Effector memory CD4-positive, alpha-beta T cell (primary cell): Measurements from ENCODE around the gene LGALS3BP.

Source experiments
- DNase-seq, 3 donors: peaks; one replicate each; pipeline ENCODE4 v3.0.0-alpha.2; 2020
- H3K27ac ChIP-seq: 2 replicates; pipeline ENCODE4 v1.7.0; 2013; ENCODE audit warnings: mild to moderate bottlenecking, low read length, moderate library complexity; ENCODE audit not compliant: insufficient read depth, poor library complexity, severe bottlenecking
- H3K27me3 ChIP-seq: replicated peaks from 2 replicates; pipeline ENCODE4 v1.7.0; 2013; ENCODE audit warnings: mild to moderate bottlenecking, low read length; ENCODE audit not compliant: insufficient read depth, control insufficient read depth, poor library complexity, severe bottlenecking
- H3K36me3 ChIP-seq: 2 replicates; pipeline ENCODE4 v1.7.0; 2013; ENCODE audit warnings: mild to moderate bottlenecking, low read length, moderate library complexity; ENCODE audit not compliant: control insufficient read depth, insufficient read depth
- H3K4me1 ChIP-seq: 2 replicates; pipeline ENCODE4 v1.7.0; 2013; ENCODE audit warnings: low read length, mild to moderate bottlenecking; ENCODE audit not compliant: control insufficient read depth, insufficient read depth, poor library complexity, severe bottlenecking
- H3K4me3 ChIP-seq: 2 replicates; pipeline ENCODE4 v1.7.0; 2013; ENCODE audit warnings: low read length, low read depth, mild to moderate bottlenecking; ENCODE audit not compliant: insufficient read depth, poor library complexity, severe bottlenecking
- H3K9me3 ChIP-seq: 2 replicates; pipeline ENCODE4 v1.7.0; 2013; ENCODE audit warnings: mild to moderate bottlenecking, low read length, moderate library complexity; ENCODE audit not compliant: control insufficient read depth

LGALS3BP gene

DNA sequence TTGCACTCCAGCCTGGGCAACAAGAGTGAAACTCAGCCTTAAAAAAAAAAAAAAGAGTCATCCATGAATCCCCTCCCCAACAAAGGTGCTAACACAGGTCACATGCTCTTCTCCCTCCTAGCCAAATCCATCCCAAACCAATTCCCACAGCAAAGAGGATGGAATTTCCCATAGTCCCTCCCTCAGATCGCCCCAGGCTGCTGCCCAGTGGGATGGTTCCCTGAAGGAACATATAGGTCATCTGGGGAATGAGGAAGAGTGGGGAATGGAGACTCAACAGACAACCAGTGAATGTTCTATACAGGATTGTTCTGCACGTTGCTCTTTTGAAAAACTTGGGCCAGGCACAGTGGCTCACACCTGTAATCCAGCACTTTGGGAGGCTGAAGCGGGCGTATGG is 18.2 kb downstream of the LGALS3BP start:
- Histone ChIP-seq H3K27me3 (no peaks in the 10 kb centered on the region), H3K36me3 (no peaks in the 10 kb centered on the region), H3K9me3 (no peaks in the 10 kb centered on the region), H3K27ac (no peak overlapping the region), H3K4me1 (no peaks in the 10 kb centered on the region), H3K4me3 (no peak overlapping the region)
- DNase-seq: no peak

GRCh38 chr17:78960928-78961327 is 18.8 kb downstream of the LGALS3BP start:
- H3K4me1 ChIP-seq: no peaks in the 10 kb centered on the region
- no peak for DNase-seq
- no peak overlapping the region for H3K4me3 ChIP-seq
- no peaks in the 10 kb centered on the region for H3K9me3 ChIP-seq
- no peak overlapping the region for H3K27ac ChIP-seq
- no peaks in the 10 kb centered on the region for H3K36me3 ChIP-seq
- H3K27me3 ChIP-seq: no peaks in the 10 kb centered on the region

GRCh38 chr17:78959803-78960202 is 19.9 kb downstream of the LGALS3BP start:
- no peaks in the 10 kb centered on the region for H3K36me3 ChIP-seq
- H3K4me3 ChIP-seq: no peak overlapping the region
- H3K27ac ChIP-seq: no peak overlapping the region
- H3K4me1 ChIP-seq: no peaks in the 10 kb centered on the region
- DNase-seq: no peak
- no peaks in the 10 kb centered on the region for H3K27me3 ChIP-seq
- no peaks in the 10 kb centered on the region for H3K9me3 ChIP-seq

GRCh38 chr17:78958641-78959127 is 21.0 kb downstream of the LGALS3BP start:
- no peaks in the 10 kb centered on the region for H3K27me3 ChIP-seq
- no peak overlapping the region for H3K27ac ChIP-seq
- H3K4me1 ChIP-seq: no peaks in the 10 kb centered on the region
- no peak for DNase-seq
- no peak overlapping the region for H3K4me3 ChIP-seq
- H3K36me3 ChIP-seq: no peaks in the 10 kb centered on the region
- H3K9me3 ChIP-seq: no peaks in the 10 kb centered on the region

DNA sequence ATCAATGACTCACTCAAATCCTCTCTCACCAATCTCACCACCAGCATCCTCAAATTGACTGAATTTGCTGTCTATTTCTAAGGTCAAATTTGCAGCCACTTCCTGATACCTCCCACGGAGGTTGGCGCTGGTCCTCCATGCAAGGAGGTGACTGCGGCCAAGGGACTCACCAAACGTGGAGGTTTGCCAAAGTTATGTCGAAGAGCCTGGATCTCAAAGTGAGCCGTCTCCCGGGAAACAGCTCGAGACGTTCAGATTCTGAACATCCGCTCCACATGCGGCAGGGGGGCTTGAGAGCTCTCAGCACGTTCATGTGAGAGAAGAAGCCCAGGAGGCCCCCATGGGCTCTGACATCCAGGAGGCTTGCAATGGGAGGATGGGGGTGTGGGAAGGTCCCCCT is 22.6 kb downstream of the LGALS3BP start:
- H3K36me3 ChIP-seq: no peaks in the 10 kb centered on the region
- no peaks in the 10 kb centered on the region for H3K9me3 ChIP-seq
- DNase-seq: no peak
- no peaks in the 10 kb centered on the region for H3K4me1 ChIP-seq
- no peak overlapping the region for H3K27ac ChIP-seq
- H3K4me3 ChIP-seq: no peak overlapping the region
- H3K27me3 ChIP-seq: no peaks in the 10 kb centered on the region

DNA sequence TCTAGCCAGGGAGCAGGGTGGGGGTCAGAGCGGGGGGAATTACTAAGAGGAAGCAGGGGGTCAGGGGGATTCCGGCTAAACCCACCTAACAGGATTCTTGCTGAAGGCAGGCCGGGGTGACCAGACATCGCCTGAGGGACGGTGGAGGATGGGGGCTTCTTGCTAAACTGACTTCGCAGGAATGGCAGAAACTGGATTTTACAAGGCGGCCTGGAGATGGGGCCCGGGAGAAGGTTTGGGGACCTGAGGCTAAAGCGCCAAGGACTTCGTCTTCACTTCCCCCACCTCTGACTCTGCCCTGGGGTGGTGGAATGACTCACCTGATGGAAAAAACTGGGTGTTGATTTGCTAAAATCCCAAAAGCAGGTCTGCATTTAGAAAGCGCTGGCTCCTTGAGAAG is 23.5 kb downstream of the LGALS3BP start:
- no peaks in the 10 kb centered on the region for H3K27me3 ChIP-seq
- H3K4me1 ChIP-seq: no peaks in the 10 kb centered on the region
- H3K27ac ChIP-seq: no peak overlapping the region
- no peaks in the 10 kb centered on the region for H3K36me3 ChIP-seq
- no peaks in the 10 kb centered on the region for H3K9me3 ChIP-seq
- DNase-seq: no peak
- H3K4me3 ChIP-seq: no peak overlapping the region

- Histone ChIP-seq H3K4me3 (no peak overlapping the region), H3K4me1 (no peaks in the 10 kb centered on the region), H3K36me3 (no peaks in the 10 kb centered on the region), H3K9me3 (peaks cover 5% of the 10 kb centered on the region), H3K27ac (no peak overlapping the region), H3K27me3 (no peaks in the 10 kb centered on the region)
- no peak for DNase-seq
These were observed 25.0 kb downstream of the LGALS3BP start for GRCh38 chr17:78954684-78955083.

- no peaks in the 10 kb centered on the region for H3K4me1 ChIP-seq
- DNase-seq: no peak
- no peaks in the 10 kb centered on the region for H3K36me3 ChIP-seq
- no peak overlapping the region for H3K4me3 ChIP-seq
- peaks cover 5% of the 10 kb centered on the region for H3K9me3 ChIP-seq
- no peak overlapping the region for H3K27ac ChIP-seq
- H3K27me3 ChIP-seq: no peaks in the 10 kb centered on the region
These were observed 26.1 kb downstream of the LGALS3BP start for GRCh38 chr17:78953356-78954350.

DNA sequence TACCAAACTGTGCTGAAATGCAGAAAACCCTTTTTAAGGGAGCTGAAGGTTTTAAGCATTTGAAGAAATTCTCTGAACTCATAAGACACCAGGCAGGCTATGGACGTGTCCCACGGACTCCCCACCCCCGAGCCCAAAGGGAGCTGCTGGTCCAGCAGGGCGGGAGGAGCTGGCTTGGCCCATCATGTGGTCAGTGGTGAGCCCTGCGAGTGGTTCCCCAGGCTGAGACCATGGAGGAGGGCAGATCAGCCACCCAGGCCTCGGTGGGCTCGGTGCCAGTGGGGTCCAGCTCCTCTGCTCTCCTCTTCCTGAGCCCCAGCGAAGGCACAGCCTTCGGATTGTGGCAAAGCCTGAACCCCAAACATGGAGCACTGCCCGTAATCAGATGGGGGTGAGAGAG is 27.0 kb downstream of the LGALS3BP start:
- no peak overlapping the region for H3K27ac ChIP-seq
- no peak for DNase-seq
- H3K27me3 ChIP-seq: no peaks in the 10 kb centered on the region
- H3K4me1 ChIP-seq: no peaks in the 10 kb centered on the region
- peaks cover 5% of the 10 kb centered on the region for H3K9me3 ChIP-seq
- no peaks in the 10 kb centered on the region for H3K36me3 ChIP-seq
- no peak overlapping the region for H3K4me3 ChIP-seq

DNA sequence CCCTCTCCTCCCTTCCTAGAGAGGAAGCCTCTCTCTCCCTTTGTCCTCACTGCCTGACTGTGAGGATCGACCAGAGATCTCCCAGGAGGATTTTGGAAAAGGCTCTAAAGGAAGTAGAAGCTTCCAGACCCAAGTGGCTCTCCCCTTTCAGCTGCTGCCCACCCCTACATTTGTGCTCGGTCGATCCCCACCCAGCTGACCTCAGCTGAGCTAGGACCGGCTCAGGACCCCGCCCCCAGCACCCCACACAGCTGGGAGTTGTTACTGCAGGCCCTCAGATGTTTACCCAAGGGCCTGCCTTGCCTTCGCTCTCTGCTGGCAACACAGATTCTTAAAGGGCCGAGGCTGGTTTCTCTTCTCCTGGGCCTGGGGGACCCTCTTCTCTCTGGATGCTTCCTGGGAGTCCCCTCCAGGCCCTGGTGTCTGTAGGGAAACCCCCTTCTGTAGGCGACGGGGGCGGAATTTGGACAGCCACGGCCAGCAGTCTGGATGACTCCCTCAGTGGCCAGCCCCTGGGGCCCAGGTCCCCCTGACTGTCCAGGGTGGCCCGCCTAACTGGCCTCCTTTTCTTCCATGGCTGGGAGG is 27.7 kb downstream of the LGALS3BP start:
- H3K9me3 ChIP-seq: peaks cover 5% of the 10 kb centered on the region
- no peak for DNase-seq
- no peak overlapping the region for H3K27ac ChIP-seq
- H3K4me3 ChIP-seq: no peak overlapping the region
- H3K27me3 ChIP-seq: no peaks in the 10 kb centered on the region
- no peaks in the 10 kb centered on the region for H3K36me3 ChIP-seq
- H3K4me1 ChIP-seq: no peaks in the 10 kb centered on the region
